NCI-H146 (cell line): Measurements from ENCODE around the gene ZNFX1.
"Not testable (repeated sequence)": the region's sequence is repeated elsewhere in the genome, so short reads cannot be mapped to it uniquely, and the experiment has no call there.

Experiments
- DNase-seq: peaks from one replicate; lab custom pipeline; 2025; lab: John Stamatoyannopoulos, UW

Gene ZNFX1

DNA sequence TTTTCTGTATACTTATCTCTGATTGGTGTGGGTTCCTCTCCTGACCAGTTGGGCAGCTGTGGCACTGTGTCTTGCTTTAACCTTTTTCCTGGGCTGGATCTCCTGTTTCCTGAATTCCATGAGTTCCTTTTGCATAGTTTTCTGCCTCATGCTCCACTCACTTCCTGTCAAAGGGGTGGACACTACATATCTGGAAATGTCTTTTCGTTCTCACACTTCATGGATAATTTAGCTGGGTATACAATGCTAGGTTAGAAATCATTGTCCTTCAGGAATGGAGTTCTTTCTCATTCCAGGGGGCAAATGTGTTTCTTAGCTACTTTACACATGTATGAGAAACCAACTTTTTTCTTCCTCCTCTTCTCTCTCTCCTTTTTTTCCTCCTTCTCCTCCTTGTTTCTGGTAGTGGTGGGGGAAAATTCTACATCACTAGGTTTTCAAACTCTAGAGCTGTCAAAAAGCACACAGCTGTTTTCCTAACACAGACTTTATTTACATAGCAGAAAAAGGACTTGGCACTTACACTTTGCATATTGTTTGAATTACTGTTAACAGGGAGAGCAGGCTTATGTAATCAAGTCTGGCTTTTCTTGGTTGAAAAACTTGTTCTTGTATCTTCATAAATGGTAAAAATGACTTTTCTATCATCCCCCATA lies 67.6 kb downstream of the ZNFX1 start:
- DNase-seq, result no peak

GRCh38 chr20:49207076-49207475 lies 70.8 kb downstream of the ZNFX1 start:
- DNase-seq, result no peak

DNA sequence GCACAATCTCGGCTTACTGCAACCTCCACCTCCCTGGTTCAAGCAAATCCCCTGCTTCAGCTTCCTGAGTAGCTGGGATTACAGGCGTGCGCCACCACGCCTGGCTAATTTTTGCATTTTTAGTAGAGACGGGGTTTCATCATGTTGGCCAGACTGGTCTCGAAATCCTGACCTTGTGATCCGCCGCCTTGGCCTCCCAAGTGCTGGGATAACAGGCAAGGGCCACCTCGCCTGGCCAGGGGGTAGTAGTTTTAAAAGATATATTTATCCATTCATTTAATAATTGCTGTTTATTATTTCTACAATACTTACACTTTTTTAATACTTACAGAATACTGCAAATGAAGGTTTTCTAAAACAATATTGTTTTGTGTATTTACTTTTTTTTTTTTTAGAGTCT lies 74.1 kb downstream of the ZNFX1 start:
- DNase-seq, result no peak

- no peak for DNase-seq
Observed at GRCh38 chr20:49203011-49203410, 74.8 kb downstream of the ZNFX1 start.

DNA sequence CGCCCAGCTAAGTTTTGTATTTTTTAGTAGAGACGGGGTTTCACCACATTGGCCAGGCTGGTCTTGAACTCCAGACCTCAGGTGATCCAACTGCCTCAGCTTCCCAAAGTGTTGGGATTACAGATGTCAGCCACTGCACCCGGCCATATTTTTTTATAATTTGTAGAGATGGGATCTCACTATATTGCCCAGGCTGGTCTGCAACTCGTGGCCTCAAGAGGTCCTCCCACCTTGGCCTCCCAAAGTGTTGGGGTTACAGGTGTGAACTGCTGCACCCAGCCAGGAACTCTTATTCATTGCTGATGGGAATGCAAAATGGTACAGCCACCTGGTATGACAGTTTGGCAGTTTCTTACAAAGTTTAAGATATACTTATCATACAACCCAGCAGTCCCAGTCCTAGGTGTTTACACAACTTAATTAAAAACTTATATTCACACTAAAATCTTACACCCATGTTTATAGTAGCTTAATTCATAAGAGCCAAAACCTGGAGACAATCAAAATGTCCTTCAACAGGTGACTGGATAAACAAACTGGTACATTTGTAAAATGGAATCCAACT lies 78.0 kb downstream of the ZNFX1 start:
- DNase-seq, result no peak

- DNase-seq, result not testable (repeated sequence)
Observed at GRCh38 chr20:49192944-49193518, 84.8 kb downstream of the ZNFX1 start.
